Karpas-422 (cell line): Measurements from ENCODE around the gene GIMAP2. TPM values are rescaled to one million over a fixed set of nuclear protein-coding genes. Genes with fewer than 3 reads are reported as not detected.

ENCODE experiments used
- DNase-seq: peaks from one replicate; pipeline ENCODE4 v3.0.0-alpha.2; 2015
- H2AFZ ChIP-seq: fragments of 200-600 bp; sonication (generic); 2 replicates; pipeline ENCODE4 v1.6.1; 2014; ENCODE audit warnings: antibody characterized with exemption, low read length, mixed read lengths
- H3K27ac ChIP-seq: fragments of 200-600 bp; sonication (generic); 2 replicates; pipeline ENCODE4 v1.5.1; 2014; ENCODE audit warnings: mild to moderate bottlenecking, low read length, moderate library complexity
- H3K27me3 ChIP-seq: fragments of 200-600 bp; sonication (generic); 2 replicates; pipeline ENCODE4 v1.6.1; 2014; ENCODE audit warnings: low read length, mixed read lengths
- H3K36me3 ChIP-seq: fragments of 200-600 bp; sonication (generic); 2 replicates; pipeline ENCODE4 v1.6.1; 2014; ENCODE audit warnings: low read length, mixed read lengths; ENCODE audit not compliant: insufficient read depth
- H3K4me1 ChIP-seq: fragments of 200-600 bp; sonication (generic); 2 replicates; pipeline ENCODE4 v1.6.1; 2014; ENCODE audit warnings: mild to moderate bottlenecking, low read length, mixed read lengths
- H3K4me2 ChIP-seq: fragments of 200-600 bp; sonication (generic); 2 replicates; pipeline ENCODE4 v1.6.1; 2014; ENCODE audit warnings: low read length, low read depth, mild to moderate bottlenecking; ENCODE audit not compliant: poor library complexity, severe bottlenecking
- H3K4me3 ChIP-seq: fragments of 200-600 bp; sonication (generic); 2 replicates; pipeline ENCODE4 v1.5.1; 2014; ENCODE audit warnings: mild to moderate bottlenecking, antibody characterized with exemption, low read length, mixed read lengths
- H3K79me2 ChIP-seq: fragments of 200-600 bp; sonication (generic); 2 replicates; pipeline ENCODE4 v1.6.1; 2014; ENCODE audit warnings: mild to moderate bottlenecking, low read length, mixed read lengths
- H3K9ac ChIP-seq: fragments of 200-600 bp; sonication (generic); 2 replicates; pipeline ENCODE4 v1.6.0; 2014; ENCODE audit warnings: low read length
- H3K9me2 ChIP-seq: fragments of 200-600 bp; sonication (generic), shearing (Covaris generic); replicated peaks from 2 replicates; pipeline ENCODE4 v1.6.0; 2014; ENCODE audit warnings: mild to moderate bottlenecking, low read length, moderate library complexity; ENCODE audit not compliant: insufficient read depth
- H3K9me3 ChIP-seq: fragments of 300-700, 200-600 bp; sonication (generic); 2 replicates; pipeline ENCODE4 v1.6.1; 2014; ENCODE audit warnings: low read length, mixed read lengths
- H4K20me1 ChIP-seq: fragments of 200-600 bp; sonication (generic); 2 replicates; pipeline ENCODE4 v1.6.1; 2014; ENCODE audit warnings: mild to moderate bottlenecking, antibody characterized with exemption, low read length, low read depth; ENCODE audit not compliant: insufficient read depth
- total RNA-seq: library from RNA; depleted of rRNA; stranded (reverse); fragments of >200 nt; shearing (Covaris generic); gene quantifications from 2 replicates; pipeline ENCODE4 v1.2.3, GENCODE V29; 2014; ENCODE audit warnings: low replicate concordance

Gene GIMAP2
- total RNA-seq, 1 experiment from 2014 or later, result 1.3 TPM

GRCh38 chr7:150731916-150732315, 46.4 kb downstream of the GIMAP2 start:
- H3K9me2 ChIP-seq, result no peaks in the 10 kb centered on the region
- H3K36me3 ChIP-seq, result no peaks in the 10 kb centered on the region
- no peaks in the 10 kb centered on the region for H3K27me3 ChIP-seq
- H4K20me1 ChIP-seq, result no peaks in the 10 kb centered on the region
- DNase-seq, result no peak
- H3K79me2 ChIP-seq, result no peaks in the 10 kb centered on the region
- no peak overlapping the region for H3K4me3 ChIP-seq
- H3K9ac ChIP-seq, result no peak overlapping the region
- no peak overlapping the region for H3K27ac ChIP-seq
- H2AFZ ChIP-seq, result no peak overlapping the region
- no peaks in the 10 kb centered on the region for H3K4me1 ChIP-seq
- H3K4me2 ChIP-seq, result no peak overlapping the region
- no peaks in the 10 kb centered on the region for H3K9me3 ChIP-seq

- Histone ChIP-seq H3K79me2 (no peaks in the 10 kb centered on the region), H3K27ac (no peak overlapping the region), H3K9me3 (no peaks in the 10 kb centered on the region), H4K20me1 (no peaks in the 10 kb centered on the region), H3K9ac (no peak overlapping the region), H3K36me3 (no peaks in the 10 kb centered on the region), H3K4me2 (no peak overlapping the region), H3K4me3 (no peak overlapping the region), H3K4me1 (no peaks in the 10 kb centered on the region), H3K27me3 (no peaks in the 10 kb centered on the region), H3K9me2 (no peaks in the 10 kb centered on the region), H2AFZ (no peak overlapping the region)
- DNase-seq, result no peak
These were observed 47.4 kb downstream of the GIMAP2 start for GRCh38 chr7:150732786-150733481.

DNA sequence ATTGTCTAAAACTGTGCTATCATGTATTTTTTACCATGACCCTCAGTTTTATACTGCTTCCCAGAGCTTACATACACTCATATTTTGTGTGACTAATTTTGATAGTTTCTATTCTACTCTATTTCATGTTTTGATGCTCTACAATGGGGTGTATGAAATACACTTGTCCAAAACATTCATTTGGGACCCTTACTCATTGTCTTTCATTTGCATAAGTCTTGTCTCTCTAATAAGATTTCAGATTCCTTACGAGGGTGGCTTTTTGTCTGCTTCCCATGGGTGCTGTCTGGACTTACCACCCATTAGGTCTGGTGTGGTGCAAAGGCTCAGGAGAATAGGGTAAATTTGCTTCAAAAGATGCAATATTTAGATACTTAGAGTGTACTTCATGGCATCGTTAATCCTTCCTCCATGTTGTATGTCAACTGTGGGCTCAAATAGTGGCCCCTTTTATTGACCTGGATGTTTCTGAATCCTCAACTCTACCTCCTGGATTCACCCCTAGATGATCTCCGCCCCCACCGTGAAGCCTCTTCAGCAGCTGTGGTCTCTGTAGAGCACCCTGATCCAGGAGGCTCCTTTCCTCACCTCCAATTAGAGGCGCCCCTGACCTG, 48.1 kb downstream of the GIMAP2 start:
- no peaks in the 10 kb centered on the region for H3K4me1 ChIP-seq
- no peaks in the 10 kb centered on the region for H3K27me3 ChIP-seq
- no peak overlapping the region for H2AFZ ChIP-seq
- no peak overlapping the region for H3K4me2 ChIP-seq
- no peak overlapping the region for H3K9ac ChIP-seq
- no peaks in the 10 kb centered on the region for H3K9me2 ChIP-seq
- H3K79me2 ChIP-seq, result no peaks in the 10 kb centered on the region
- no peaks in the 10 kb centered on the region for H4K20me1 ChIP-seq
- DNase-seq, result no peak
- H3K9me3 ChIP-seq, result no peaks in the 10 kb centered on the region
- no peak overlapping the region for H3K27ac ChIP-seq
- H3K4me3 ChIP-seq, result no peak overlapping the region
- H3K36me3 ChIP-seq, result no peaks in the 10 kb centered on the region

- no peak overlapping the region for H3K4me2 ChIP-seq
- DNase-seq, result no peak
These were observed 48.7 kb downstream of the GIMAP2 start for GRCh38 chr7:150734254-150734653.

DNA sequence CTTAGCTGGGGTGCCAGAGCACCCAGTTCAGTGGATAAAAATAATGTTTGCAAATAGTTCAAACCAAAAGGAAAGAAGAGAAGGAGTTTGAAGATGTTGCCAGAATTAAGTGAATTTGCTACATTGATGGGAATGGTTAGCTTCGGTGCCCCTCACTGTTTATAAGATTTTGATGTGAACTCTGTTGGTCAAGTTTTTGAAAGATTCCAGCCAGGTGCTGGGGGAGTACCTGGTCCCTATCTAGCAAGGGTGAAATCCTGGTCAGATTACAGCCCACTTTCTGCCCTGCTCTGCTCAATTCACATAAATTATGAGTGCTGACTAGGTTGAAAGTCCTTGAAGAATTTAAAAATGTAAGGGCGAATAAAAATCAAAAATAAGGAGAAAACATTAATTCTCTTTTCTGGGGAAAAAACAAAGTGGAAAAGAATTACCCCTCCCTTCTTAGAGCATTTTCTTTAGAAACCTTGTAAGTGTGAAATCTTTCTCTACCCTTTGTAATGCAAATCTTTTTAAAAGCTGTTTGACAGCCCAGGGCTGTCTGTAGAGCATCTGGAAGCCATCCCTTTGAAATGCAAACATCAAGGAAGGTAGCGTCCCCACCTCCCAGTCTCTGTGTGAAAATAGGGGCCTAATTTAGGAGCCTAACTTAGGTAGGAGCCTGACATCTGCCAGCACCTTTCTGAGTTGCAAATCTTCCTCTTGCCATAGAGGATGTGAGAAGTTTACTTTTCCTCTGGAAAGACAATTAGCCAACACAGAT, 50.3 kb downstream of the GIMAP2 start:
- Histone ChIP-seq H3K36me3 (no peaks in the 10 kb centered on the region), H3K27ac (no peak overlapping the region), H3K9me2 (no peaks in the 10 kb centered on the region), H3K9me3 (no peaks in the 10 kb centered on the region), H3K4me2 (no peak overlapping the region), H3K9ac (no peak overlapping the region), H3K4me3 (no peak overlapping the region), H3K79me2 (no peaks in the 10 kb centered on the region), H3K4me1 (no peaks in the 10 kb centered on the region), H3K27me3 (no peaks in the 10 kb centered on the region), H2AFZ (no peak overlapping the region), H4K20me1 (no peaks in the 10 kb centered on the region)
- no peak for DNase-seq

More at GRCh38 chr7:150734254-150734653, 48.7 kb downstream of the GIMAP2 start:
- Histone ChIP-seq H3K9me2 (no peaks in the 10 kb centered on the region), H3K36me3 (no peaks in the 10 kb centered on the region), H3K27me3 (no peaks in the 10 kb centered on the region), H3K9ac (no peak overlapping the region), H3K79me2 (no peaks in the 10 kb centered on the region), H3K27ac (no peak overlapping the region), H3K9me3 (no peaks in the 10 kb centered on the region), H4K20me1 (no peaks in the 10 kb centered on the region), H2AFZ (no peak overlapping the region), H3K4me3 (no peak overlapping the region), H3K4me1 (no peaks in the 10 kb centered on the region)

GRCh38 chr7:150736864-150737263, 51.4 kb downstream of the GIMAP2 start:
- no peak overlapping the region for H2AFZ ChIP-seq

DNA sequence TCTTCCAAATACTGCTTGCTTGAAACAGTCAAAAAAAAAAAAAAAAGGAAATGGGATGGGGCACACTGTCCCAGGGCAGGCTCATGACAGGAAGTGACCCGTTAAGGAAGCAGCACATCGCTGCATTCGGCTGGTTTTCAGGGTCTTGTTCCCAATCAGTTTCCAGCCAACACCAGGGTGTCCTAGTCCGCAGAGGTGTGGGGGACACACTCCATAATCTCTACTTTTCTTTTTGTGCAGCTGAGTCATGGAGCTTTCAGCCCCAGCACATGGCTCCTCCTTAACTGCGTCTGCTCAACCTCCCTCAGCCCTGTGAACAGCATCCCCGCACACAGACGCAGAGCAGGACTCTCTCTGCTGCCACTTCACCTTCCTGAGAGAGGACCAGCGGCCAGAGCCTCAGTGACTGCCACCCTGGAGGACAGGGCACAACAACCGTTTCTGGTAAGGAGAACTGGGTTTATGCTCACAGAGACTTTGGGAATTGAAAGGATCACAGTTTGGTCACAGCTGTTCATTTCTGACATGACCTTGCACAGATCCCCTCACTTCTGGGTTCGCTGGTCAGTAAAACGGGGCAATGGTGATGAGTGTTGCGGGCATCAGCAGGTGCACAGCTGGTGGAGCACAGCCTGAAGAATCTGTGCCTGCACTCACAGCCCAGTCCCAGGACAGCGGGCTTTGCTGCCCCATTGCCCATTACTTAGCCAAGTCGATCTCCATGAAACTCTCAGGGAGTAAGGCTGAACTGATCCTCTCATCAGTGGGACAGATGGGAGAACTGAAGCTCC, 52.0 kb downstream of the GIMAP2 start, which contains the start of gene GIMAP5:
Gene GIMAP5, plus strand, starts transcription at position 154 of the 791 bp plus-strand sequence. CDS start 3,467 bp downstream, outside the sequence.
- DNase-seq, result no peak

More at GRCh38 chr7:150736864-150737263, 51.4 kb downstream of the GIMAP2 start:
- Histone ChIP-seq H3K27me3 (no peaks in the 10 kb centered on the region), H3K36me3 (no peaks in the 10 kb centered on the region), H4K20me1 (no peaks in the 10 kb centered on the region), H3K9ac (no peak overlapping the region), H3K27ac (no peak overlapping the region), H3K9me3 (no peaks in the 10 kb centered on the region), H3K9me2 (no peaks in the 10 kb centered on the region), H3K4me3 (no peak overlapping the region), H3K4me1 (no peaks in the 10 kb centered on the region), H3K4me2 (no peak overlapping the region), H3K79me2 (no peaks in the 10 kb centered on the region)
- DNase-seq, result no peak

More for the DNA sequence above, 52.0 kb downstream of the GIMAP2 start, which contains the start of gene GIMAP5:
- Histone ChIP-seq H3K27ac (no peak within 1 kb of the TSS), H3K4me1 (no peaks in the 10 kb centered on the region), H3K9me2 (no peaks in the 10 kb centered on the region), H3K9me3 (no peaks in the 10 kb centered on the region), H3K36me3 (no peaks in the 10 kb centered on the region), H3K9ac (no peak within 1 kb of the TSS), H3K4me3 (no peak within 1 kb of the TSS), H3K4me2 (no peak within 1 kb of the TSS), H3K79me2 (no peaks in the 10 kb centered on the region), H2AFZ (no peak within 1 kb of the TSS), H4K20me1 (no peaks in the 10 kb centered on the region), H3K27me3 (no peaks in the 10 kb centered on the region)
